ENCODE results near the gene TTC3.
"Not testable (repeated sequence)": the region's sequence is repeated elsewhere in the genome, so short reads cannot be mapped to it uniquely, and the experiment has no call there.

TTC3 gene

GRCh38 chr21:37200641-37201480, 127.8 kb downstream of the TTC3 start:
- no peak for DNase-seq

- no peak for DNase-seq
Measured at GRCh38 chr21:37202221-37203110, 129.4 kb downstream of the TTC3 start.

- DNase-seq = no peak
Measured at GRCh38 chr21:37204580-37204979, 131.5 kb downstream of the TTC3 start.

- DNase-seq = no peak
Measured at GRCh38 chr21:37206496-37206895, 133.4 kb downstream of the TTC3 start.

GRCh38 chr21:37207441-37208009, 134.5 kb downstream of the TTC3 start:
- DNase-seq = peak; percentile 29

GRCh38 chr21:37208056-37208721, 135.1 kb downstream of the TTC3 start:
- DNase-seq = peak; percentile 75

GRCh38 chr21:37208741-37209225, 135.7 kb downstream of the TTC3 start:
- DNase-seq = no peak

- DNase-seq = peak; percentile 29
Measured at GRCh38 chr21:37210130-37210529, 137.1 kb downstream of the TTC3 start.

- DNase-seq = no peak
Measured at GRCh38 chr21:37210799-37211198, 137.7 kb downstream of the TTC3 start.

- no peak for DNase-seq
Measured at GRCh38 chr21:37214952-37215351, 141.9 kb downstream of the TTC3 start.

- peak; percentile 37 for DNase-seq
Measured at GRCh38 chr21:37219761-37220432, 146.8 kb downstream of the TTC3 start.

GRCh38 chr21:37220433-37220980, 147.5 kb downstream of the TTC3 start:
- DNase-seq = peak; percentile 71

- DNase-seq = peak; percentile 98
Measured at GRCh38 chr21:37220981-37221664, 148.1 kb downstream of the TTC3 start.

GRCh38 chr21:37222248-37222647, 149.2 kb downstream of the TTC3 start:
- DNase-seq = not testable (repeated sequence)

- no peak for DNase-seq
Measured at GRCh38 chr21:37223804-37224345, 150.8 kb downstream of the TTC3 start.

- DNase-seq = peak; percentile 78
Measured at GRCh38 chr21:37224861-37225839, 152.1 kb downstream of the TTC3 start.

GRCh38 chr21:37226041-37226920, 153.2 kb downstream of the TTC3 start:
- no peak for DNase-seq
